GM12878 (cell line): ENCODE measurements around the gene AGRN. TPM values are rescaled to one million over a fixed set of nuclear protein-coding genes. Genes with fewer than 3 reads are reported as not detected.

Experiments
- ATAC-seq: fragments of 200-7000 bp; cut with Tn5 transposase; 3 replicates; pipeline ENCODE4 v1.9.1; 2020; ENCODE audit warnings: mild to moderate bottlenecking, moderate library complexity
- BruUV-seq: library from RNA; stranded (reverse); fragments of 400-500 nt; replicated peaks from 2 replicates; lab custom pipeline; 2021; lab: Mats Ljungman, UMichigan
- CTCF ChIA-PET: fragments of 300-600 bp; sonication (Branson Sonifier 250); formaldehyde crosslinking; extraction: SDS; loops from one replicate; lab custom pipeline; 2021; ENCODE audit warnings: inconsistent platforms; lab: Yijun Ruan, JAX
- POLR2A ChIA-PET: fragments of 350-600 bp; formaldehyde crosslinking; extraction: SDS; loops from one replicate; lab custom pipeline; 2021; ENCODE audit warnings: inconsistent platforms; lab: Charles Lee
- RAD21 ChIA-PET: fragments of 300-600 bp; sonication (Branson Sonifier 250); formaldehyde crosslinking; loops from one replicate; lab custom pipeline; 2023; ENCODE audit warnings: antibody characterized with exemption; ENCODE audit not compliant: unreplicated experiment; lab: Charles Lee
- SMC1A ChIA-PET: fragments of 300-600 bp; sonication (Branson Sonifier 250); formaldehyde crosslinking; loops from one replicate; lab custom pipeline; 2023; ENCODE audit not compliant: unreplicated experiment, uncharacterized antibody; lab: Charles Lee
- DNase-seq: peaks from one replicate; pipeline ENCODE4 v3.0.0-alpha.2; 2011; ENCODE audit warnings: low read depth, low spot score
- FAIRE-seq: peaks from 3 replicates; lab custom pipeline; 2011; peaks lifted over from hg19 to GRCh38; lab: Jason Lieb, UNC
- H2AFZ ChIP-seq: 2 replicates; pipeline ENCODE4 v1.6.0; 2011; ENCODE audit warnings: low read depth, low read length, control low read depth; ENCODE audit not compliant: control insufficient read depth
- H3K27ac ChIP-seq: 2 replicates; pipeline ENCODE4 v1.5.1; 2011; ENCODE audit warnings: control low read depth; ENCODE audit not compliant: control insufficient read depth, insufficient read depth
- H3K27me3 ChIP-seq, 2 experiments: replicated peaks in 1 of 2; 2 replicates each; pipeline versions ENCODE4 v1.6.0 to v1.6.1; 2011; ENCODE audit warnings: low read length in 1 of 2; ENCODE audit not compliant: control insufficient read depth in 2 of 2, insufficient read depth in 2 of 2
- H3K36me3 ChIP-seq, 2 experiments: 2 replicates each; pipeline ENCODE4 v1.5.1; 2011; ENCODE audit warnings: low read length in 1 of 2; ENCODE audit not compliant: control insufficient read depth in 2 of 2, insufficient read depth in 2 of 2
- H3K4me1 ChIP-seq: 2 replicates; pipeline ENCODE4 v1.6.1; 2011; ENCODE audit warnings: mild to moderate bottlenecking, low read length, moderate library complexity, mixed read lengths; ENCODE audit not compliant: control insufficient read depth, insufficient read depth
- H3K4me2 ChIP-seq: 2 replicates; pipeline ENCODE4 v1.6.0; 2011; ENCODE audit warnings: control low read depth; ENCODE audit not compliant: control insufficient read depth, insufficient read depth
- H3K4me3 ChIP-seq: fragments of 200-600 bp; sonication (generic); 2 replicates; pipeline ENCODE4 v1.5.1; 2016
- H3K79me2 ChIP-seq: 2 replicates; pipeline ENCODE4 v1.6.0; 2011; ENCODE audit warnings: low read length; ENCODE audit not compliant: control insufficient read depth, insufficient read depth
- H3K9ac ChIP-seq: 2 replicates; pipeline ENCODE4 v1.8.0; 2011; ENCODE audit warnings: low read length, control low read depth, mixed read lengths; ENCODE audit not compliant: control insufficient read depth, insufficient read depth
- H3K9me3 ChIP-seq: replicated peaks from 3 replicates; pipeline ENCODE4 v1.5.1; 2011; ENCODE audit warnings: mild to moderate bottlenecking, low read length; ENCODE audit not compliant: control insufficient read depth, insufficient read depth
- H4K20me1 ChIP-seq: 2 replicates; pipeline ENCODE4 v1.6.0; 2011; ENCODE audit not compliant: control insufficient read depth, insufficient read depth
- CHD1 ChIP-seq: IDR thresholded peaks from 2 replicates; pipeline ENCODE4 v1.6.1; 2012; ENCODE audit warnings: low read depth, low read length, improper control_type of control experiment
- EED ChIP-seq: sonication (generic); IDR thresholded peaks from 2 replicates; pipeline ENCODE4 v1.6.1; 2016; ENCODE audit warnings: antibody characterized with exemption, low read depth
- FOS ChIP-seq: IDR thresholded peaks from 3 replicates; pipeline ENCODE4 v1.6.1; 2011; ENCODE audit warnings: borderline replicate concordance; ENCODE audit not compliant: insufficient read length; ENCODE audit errors: extremely low read depth
- FOXM1 ChIP-seq: IDR thresholded peaks from 2 replicates; pipeline ENCODE4 v1.6.1; 2012; ENCODE audit warnings: low read depth, mild to moderate bottlenecking, inconsistent platforms, low read length, moderate library complexity
- GABPA ChIP-seq: IDR thresholded peaks from 2 replicates; pipeline ENCODE4 v1.6.1; 2014; ENCODE audit warnings: antibody characterized with exemption, low read depth, mild to moderate bottlenecking, inconsistent platforms
- HCFC1 ChIP-seq: fragments of 150-350 bp; IDR thresholded peaks from 2 replicates; pipeline ENCODE4 v1.6.1; 2014; ENCODE audit warnings: low read length
- IKZF2 ChIP-seq, 2 experiments: fragments of 450-650 bp; IDR thresholded peaks; 2 replicates each; pipeline ENCODE4 v1.6.1; 2017; ENCODE audit warnings: mild to moderate bottlenecking in 2 of 2, moderate library complexity in 2 of 2
- MAX ChIP-seq: IDR thresholded peaks from 2 replicates; pipeline ENCODE4 v1.6.1; 2012; ENCODE audit warnings: low read depth, low read length, improper control_type of control experiment
- MEF2B ChIP-seq: fragments of 450-650 bp; IDR thresholded peaks from 2 replicates; pipeline ENCODE4 v1.6.1; 2018; ENCODE audit warnings: mild to moderate bottlenecking, moderate library complexity; ENCODE audit not compliant: partially characterized antibody, poor library complexity, severe bottlenecking
- MYC ChIP-seq: IDR thresholded peaks from 2 replicates; pipeline ENCODE4 v1.6.1; 2011; ENCODE audit warnings: mild to moderate bottlenecking, low read length, moderate library complexity, inconsistent platforms; ENCODE audit not compliant: insufficient read depth, insufficient replicate concordance, insufficient read length, severe bottlenecking
- POLR2A ChIP-seq: IDR thresholded peaks from 2 replicates; pipeline ENCODE4 v1.6.1; 2011; ENCODE audit warnings: low read depth, mild to moderate bottlenecking, low read length
- REST ChIP-seq: IDR thresholded peaks from 2 replicates; pipeline ENCODE4 v1.6.1; 2012; ENCODE audit warnings: mild to moderate bottlenecking, low read depth, low read length
- RUNX3 ChIP-seq: IDR thresholded peaks from 2 replicates; pipeline ENCODE4 v1.6.1; 2012; ENCODE audit warnings: low read length, inconsistent platforms
- SRF ChIP-seq, 2 experiments: IDR thresholded peaks; 2 replicates each; pipeline ENCODE4 v1.6.1; 2011; ENCODE audit warnings: low read depth in 2 of 2, low read length in 2 of 2, mild to moderate bottlenecking in 1 of 2, moderate library complexity in 1 of 2
- STAT1 ChIP-seq: fragments of 450-650 bp; conservative IDR thresholded peaks from 2 replicates; pipeline ENCODE4 v1.6.1; 2014; ENCODE audit warnings: antibody characterized with exemption, mild to moderate bottlenecking
- TBL1XR1 ChIP-seq: IDR thresholded peaks from 2 replicates; pipeline ENCODE4 v1.6.1; 2012; ENCODE audit warnings: low read depth, low read length, improper control_type of control experiment
- ZBTB33 ChIP-seq: fragments of 450-650 bp; IDR thresholded peaks from 2 replicates; pipeline ENCODE4 v1.6.1; 2017; ENCODE audit warnings: mild to moderate bottlenecking
- ZNF207 ChIP-seq: fragments of 450-650 bp; IDR thresholded peaks from 2 replicates; pipeline ENCODE4 v1.6.1; 2014; ENCODE audit warnings: antibody characterized with exemption, mild to moderate bottlenecking, borderline replicate concordance
- ZNF217 ChIP-seq: fragments of 450-650 bp; IDR thresholded peaks from 2 replicates; pipeline ENCODE4 v1.6.1; 2017; ENCODE audit warnings: antibody characterized with exemption, mild to moderate bottlenecking
- WGBS: methylation state at CpG from one replicate; pipeline ENCODE4 v1.1.6; 2016; ENCODE audit warnings: low lambda C conversion rate; ENCODE audit not compliant: insufficient replicate concordance, insufficient coverage; ENCODE audit errors: missing lambda C conversion rate; 5-methylcytosine and 5-hydroxymethylcytosine counted together
- in situ Hi-C: fragments of 300-500 bp; cut with MboI; formaldehyde crosslinking; loops from 9 replicates; pipeline ENCODE4 v1.14.3; 2018; ENCODE audit warnings: mixed read lengths
- intact Hi-C: fragments of 100-400 bp; cut with micrococcal nuclease; formaldehyde crosslinking; loops from one replicate; pipeline ENCODE4 v1.14.2; 2022; ENCODE audit not compliant: unreplicated experiment
- polyA plus RNA-seq, 11 experiments: library from polyadenylated mRNA; depleted of rRNA in 4 of 11; unstranded in 6 of 11; stranded (reverse) in 5 of 11; fragments of >200 nt; fragmentation: Nextera tagmentation in 4 of 11; fragmentation: Illumina TruSeq in 1 of 11; extraction: Ambion mirVana in 4 of 11; extraction: Trizol in 1 of 11; gene quantifications; 1 replicate in 1 of 11; 2 replicates in 10 of 11; pipeline versions ENCODE4 v1.2.1 to v1.2.3, GENCODE V29; 2011 to 2016; ENCODE audit warnings: inconsistent platforms in 2 of 11, missing spikeins in 2 of 11, low read depth in 1 of 11
- total RNA-seq, 4 experiments: library from RNA; depleted of rRNA in 3 of 4; stranded (reverse); fragments of >200 nt in 3 of 4; fragmentation: Illumina TruSeq in 1 of 4; extraction: Trizol in 1 of 4; gene quantifications; 2 replicates each; pipeline versions ENCODE4 v1.2.1 to v1.2.3, GENCODE V29; 2013 to 2021

The AGRN gene
- total and polyA plus RNA-seq, 10 of the 15 experiments (the other 5 are each of a cell fraction or from before 2014, with no cell fraction given) = 0.02 to 41.8 (median 4.1) TPM

- peak; percentile 80 for ATAC-seq
- SMC1A ChIA-PET = no interaction called here
- FAIRE-seq = no peak
- CTCF ChIA-PET = interaction anchor here (1.0 kb wide), 2 partner anchors 43 to 171 kb away, joined by 3 to 4 read pairs; no protein-coding TSS in a partner anchor
- H3K36me3 ChIP-seq = no peaks in the 10 kb centered on the region
- H3K9me3 ChIP-seq = no peaks in the 10 kb centered on the region
- peaks cover 10% of the 10 kb centered on the region for H3K4me1 ChIP-seq
- peak overlapping the region; percentile 42; the same call in 1 of the 2 replicates for H3K4me3 ChIP-seq
- WGBS = 1% methylated on average over 29 of the region's 38 CpGs
- in situ Hi-C loops (no loop called here), intact Hi-C loops (no loop called here)
- no peak overlapping the region for H3K27ac ChIP-seq
- RAD21 ChIA-PET = interaction anchor here (0.9 kb wide), 1 partner anchor 15 kb away, joined by 4 read pairs; no protein-coding TSS in a partner anchor
- no peaks in the 10 kb centered on the region for H3K79me2 ChIP-seq
- no peak for DNase-seq
- H3K27me3 ChIP-seq = no peaks in the 10 kb centered on the region; a peak in 1 of 4 replicates
- peak overlapping the region; percentile 49 for H2AFZ ChIP-seq
- H4K20me1 ChIP-seq = no peaks in the 10 kb centered on the region
- H3K4me2 ChIP-seq = peak overlapping the region; percentile 64
- POLR2A ChIA-PET = interaction anchor here (0.6 to 0.9 kb wide), 2 partner anchors 40 to 106 kb away, joined by 3 to 6 read pairs; no protein-coding TSS in a partner anchor
- H3K9ac ChIP-seq = no peak overlapping the region
- no TSS peak for BruUV-seq
- TF ChIP-seq ZNF207 = no peak
- peak; percentile 43 for TF ChIP-seq MEF2B
- TF ChIP-seq FOXM1 = no peak
- TF ChIP-seq POLR2A = peak; percentile 63; the same call in 1 of the 2 replicates
- no peak for TF ChIP-seq MYC
- TF ChIP-seq FOS = no peak
- no peak for TF ChIP-seq CHD1
- TF ChIP-seq ZNF217 = no peak
- no peak for TF ChIP-seq SRF (IDR thresholded peaks at IDR 0.05; ENCODE audit: low read depth in 2 of 2, low read length in 2 of 2)
- no peak for TF ChIP-seq REST
- TF ChIP-seq RUNX3 = no peak
- TF ChIP-seq EED = no peak
- TF ChIP-seq IKZF2 (IDR thresholded peaks at IDR 0.05) = peak; percentile 18 to 46; a peak in 2 of 4 replicates
- no peak for TF ChIP-seq STAT1
- no peak for TF ChIP-seq HCFC1
- TF ChIP-seq ZBTB33 = no peak
- TF ChIP-seq GABPA = no peak
- TF ChIP-seq MAX = peak; percentile 33; the same call in 1 of the 2 replicates
- TF ChIP-seq TBL1XR1 = no peak
Measured at GRCh38 chr1:1079408-1080121, 59.6 kb downstream of the AGRN start.
